Amniotic stem cell (primary cell): Measurements from ENCODE around the gene ACSM3.
"Not testable (repeated sequence)": the region's sequence is repeated elsewhere in the genome, so short reads cannot be mapped to it uniquely, and the experiment has no call there.

Source experiments
- DNase-seq: peaks from one replicate; lab custom pipeline; 2025; lab: John Stamatoyannopoulos, UW

Gene ACSM3, protein sequence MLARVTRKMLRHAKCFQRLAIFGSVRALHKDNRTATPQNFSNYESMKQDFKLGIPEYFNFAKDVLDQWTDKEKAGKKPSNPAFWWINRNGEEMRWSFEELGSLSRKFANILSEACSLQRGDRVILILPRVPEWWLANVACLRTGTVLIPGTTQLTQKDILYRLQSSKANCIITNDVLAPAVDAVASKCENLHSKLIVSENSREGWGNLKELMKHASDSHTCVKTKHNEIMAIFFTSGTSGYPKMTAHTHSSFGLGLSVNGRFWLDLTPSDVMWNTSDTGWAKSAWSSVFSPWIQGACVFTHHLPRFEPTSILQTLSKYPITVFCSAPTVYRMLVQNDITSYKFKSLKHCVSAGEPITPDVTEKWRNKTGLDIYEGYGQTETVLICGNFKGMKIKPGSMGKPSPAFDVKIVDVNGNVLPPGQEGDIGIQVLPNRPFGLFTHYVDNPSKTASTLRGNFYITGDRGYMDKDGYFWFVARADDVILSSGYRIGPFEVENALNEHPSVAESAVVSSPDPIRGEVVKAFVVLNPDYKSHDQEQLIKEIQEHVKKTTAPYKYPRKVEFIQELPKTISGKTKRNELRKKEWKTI

GRCh38 chr16:20763461-20764232 lies at the start of gene ACSM3:
ACSM3 (plus strand) TSS chr16:20764014; CDS start chr16:20770035, 6,021 bp downstream.
- peak; percentile 61 for DNase-seq

- DNase-seq, result not testable (repeated sequence)
These were observed 46.1 kb upstream of the ACSM3 start for GRCh38 chr16:20717718-20718117.

GRCh38 chr16:20720251-20720650 lies 43.6 kb upstream of the ACSM3 start:
- DNase-seq, result no peak

DNA sequence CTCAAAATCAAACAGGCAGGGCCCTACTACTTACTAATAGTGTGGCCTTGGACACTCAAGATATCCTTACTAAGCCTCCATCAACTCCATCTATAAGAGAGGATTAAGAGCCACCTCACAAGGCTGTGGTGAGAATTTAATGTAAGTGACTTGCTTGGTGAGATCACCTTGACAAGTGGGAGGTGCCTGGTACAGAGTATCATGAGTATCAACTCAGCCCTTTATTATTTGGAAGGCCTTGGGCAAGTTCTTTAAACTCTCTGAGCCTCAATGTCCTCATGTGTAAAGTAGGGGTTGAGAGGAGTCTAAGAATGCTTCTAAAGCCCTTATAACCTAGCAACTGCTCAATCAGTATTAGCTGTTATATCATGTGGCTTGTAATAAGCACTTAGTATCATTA lies 37.2 kb upstream of the ACSM3 start:
- no peak for DNase-seq

- no peak for DNase-seq
These were observed 36.6 kb upstream of the ACSM3 start for GRCh38 chr16:20727181-20727580.

DNA sequence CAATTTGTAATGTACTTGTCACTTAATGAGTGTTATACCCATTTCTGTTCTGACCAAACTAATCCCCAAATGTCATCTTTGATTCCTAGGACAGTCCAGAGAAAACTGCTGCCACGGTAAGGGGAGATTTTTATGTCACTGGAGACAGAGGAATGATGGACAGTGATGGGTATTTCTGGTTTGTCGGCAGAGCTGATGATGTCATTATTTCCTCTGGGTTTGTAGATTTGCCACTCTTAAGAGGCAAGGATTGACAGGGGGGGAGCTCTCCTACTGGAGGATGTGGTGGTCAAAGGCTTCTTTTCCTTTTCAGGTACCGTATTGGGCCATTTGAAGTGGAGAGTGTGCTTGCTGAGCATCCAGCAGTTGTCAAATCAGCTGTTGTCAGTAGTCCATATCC lies 34.7 kb upstream of the ACSM3 start:
- no peak for DNase-seq

- DNase-seq, result no peak
These were observed 29.8 kb upstream of the ACSM3 start for GRCh38 chr16:20734056-20734455.

DNA sequence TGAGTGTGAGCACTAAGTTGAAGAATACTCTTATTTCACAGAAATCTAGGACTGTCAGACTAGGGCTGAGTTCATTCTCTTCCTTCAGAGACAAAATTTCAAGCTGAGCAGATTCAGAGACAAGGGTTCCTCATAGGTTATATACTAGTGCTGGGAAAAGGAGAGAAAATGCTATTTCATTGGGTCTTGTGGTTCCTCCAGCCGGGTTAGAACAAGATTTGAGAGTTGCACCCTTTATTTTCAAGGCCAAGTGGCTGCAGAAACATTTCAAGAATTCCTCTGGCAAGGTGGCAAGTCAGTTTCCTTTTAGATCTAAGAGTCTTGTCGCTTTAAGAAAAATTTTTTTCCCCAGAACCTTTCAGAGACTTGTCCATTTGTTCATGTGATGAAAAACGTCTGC lies 29.0 kb upstream of the ACSM3 start:
- no peak for DNase-seq

DNA sequence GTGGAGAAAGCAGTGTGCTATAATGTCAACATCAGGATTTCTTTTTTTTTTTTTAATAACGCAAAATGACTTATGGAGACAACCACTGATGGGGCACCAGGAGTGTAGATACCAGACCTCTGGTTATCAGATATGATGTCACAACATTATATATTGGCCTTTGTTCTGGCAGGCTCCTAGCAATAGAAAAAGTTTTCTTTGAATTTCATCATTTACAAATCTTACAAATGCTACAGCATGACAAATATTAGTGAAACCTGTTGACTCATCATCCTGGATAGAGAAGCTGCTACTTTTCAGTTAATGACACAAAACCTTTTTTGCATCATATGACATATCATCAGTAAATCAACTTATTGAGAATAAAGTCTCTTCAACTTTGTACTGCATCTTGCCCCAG lies 28.3 kb upstream of the ACSM3 start:
- no peak for DNase-seq

DNA sequence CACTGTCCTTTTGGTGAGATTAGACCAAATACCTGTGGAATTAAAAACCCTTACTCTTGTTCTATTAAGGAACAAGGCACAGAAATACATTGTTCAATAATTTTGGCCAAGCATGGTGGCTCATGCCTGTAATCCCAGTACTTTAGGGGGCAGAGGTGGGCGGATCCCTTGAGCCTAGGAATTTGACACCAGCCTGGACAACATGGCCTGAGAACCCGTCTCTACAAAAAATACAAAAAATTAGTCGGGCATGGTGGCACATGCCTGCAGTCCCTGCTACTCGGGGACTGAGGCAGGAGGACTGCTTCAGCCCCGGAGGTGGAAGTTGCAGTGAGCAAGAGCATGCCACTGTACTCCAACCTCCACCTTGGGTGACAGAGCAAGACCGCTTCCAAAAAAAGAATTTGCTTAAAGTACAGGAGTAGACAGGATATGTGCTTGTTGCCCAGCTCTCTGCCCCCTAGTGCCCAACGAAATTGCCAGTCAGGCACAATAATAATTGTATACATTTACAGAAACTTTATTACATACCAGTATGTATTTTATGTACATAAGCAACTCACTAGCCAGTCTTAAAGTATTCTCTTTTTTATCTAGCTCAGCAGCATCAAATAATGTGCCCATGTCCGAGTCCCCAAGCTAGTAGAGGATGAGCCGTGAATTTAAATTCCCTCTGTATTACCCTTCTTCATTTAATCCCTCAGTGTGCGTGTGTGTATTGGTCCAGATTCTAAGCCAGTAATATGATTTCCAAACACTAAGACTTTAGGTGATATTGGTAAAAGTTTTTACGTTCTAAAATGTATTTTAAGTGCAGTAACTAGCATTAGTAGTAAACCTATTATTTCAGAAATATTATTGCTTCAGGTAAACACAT lies 23.6 kb upstream of the ACSM3 start:
- DNase-seq, result no peak

DNA sequence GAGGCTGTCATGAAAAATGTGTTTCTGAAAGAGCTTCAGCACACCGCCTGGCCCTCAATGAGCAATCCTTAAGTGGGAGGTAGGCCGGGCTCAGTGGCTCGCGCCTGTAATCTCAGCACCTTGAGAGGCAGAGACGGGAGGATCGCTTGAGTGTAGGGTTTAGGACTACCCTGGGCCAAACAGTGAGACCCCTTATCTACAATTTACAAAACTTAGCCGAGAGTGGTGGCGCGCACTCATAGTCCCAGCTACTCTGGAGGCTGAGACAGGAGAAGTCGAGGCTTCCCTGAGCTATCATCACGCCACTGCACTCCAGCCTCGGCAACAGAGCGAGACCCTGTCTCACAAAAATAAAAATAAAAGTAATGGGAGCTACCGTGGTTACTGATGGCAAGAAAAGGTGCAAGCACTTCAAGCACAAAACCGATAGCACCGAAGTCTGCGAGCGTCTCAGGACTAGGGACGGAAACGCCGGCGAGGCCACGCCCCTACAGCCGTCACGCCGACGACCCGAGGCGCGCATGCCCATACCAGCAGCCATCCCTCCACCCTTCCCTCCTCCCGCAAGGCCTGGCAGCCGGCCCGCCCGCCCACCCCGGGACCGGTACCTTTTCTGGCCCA lies 22.8 kb upstream of the ACSM3 start:
- DNase-seq, result peak; percentile 63

DNA sequence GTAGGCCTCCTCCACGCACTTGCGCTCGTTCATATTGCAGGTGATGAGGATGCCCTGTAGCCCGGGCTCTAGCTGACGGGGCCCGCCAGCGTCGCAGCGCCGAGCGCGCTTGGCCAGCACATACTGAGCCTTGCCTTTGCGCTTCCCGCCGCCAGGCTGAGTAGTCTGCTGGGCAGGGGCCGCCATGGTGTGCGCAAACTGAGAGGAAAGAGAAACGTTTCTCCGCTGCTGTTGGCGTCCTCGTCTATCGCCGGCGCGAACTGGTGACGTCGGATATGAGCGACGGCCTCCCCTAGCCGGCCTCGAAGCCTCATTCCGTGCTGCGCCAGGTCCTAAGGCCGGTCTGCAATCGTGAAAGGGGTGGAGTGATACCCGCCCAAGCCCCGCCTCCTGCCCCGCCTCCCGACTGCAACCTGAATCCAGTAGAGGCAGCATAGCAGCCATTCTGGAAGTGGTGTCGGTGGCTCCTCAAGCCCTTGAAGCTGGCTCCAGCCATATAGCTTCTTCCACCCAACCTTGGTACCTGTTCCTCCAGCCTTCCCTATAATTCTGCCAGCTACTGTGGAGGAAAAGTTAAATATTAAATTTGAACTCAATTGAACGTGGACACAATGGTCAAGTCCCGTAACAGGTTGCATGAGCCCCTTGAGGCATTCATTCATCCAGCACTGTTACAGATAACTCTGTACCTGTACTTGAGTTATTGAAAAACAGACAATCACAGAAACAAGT lies 22.1 kb upstream of the ACSM3 start, which contains the start of gene THUMPD1:
Gene THUMPD1, minus strand, starts transcription at position 265 of the 732 bp plus-strand sequence. Its CDS starts 79 bp downstream, at position 186.
- peak; percentile 92 for DNase-seq

- DNase-seq, result no peak
These were observed 20.2 kb upstream of the ACSM3 start for GRCh38 chr16:20743591-20743990.

- no peak for DNase-seq
These were observed 18.8 kb upstream of the ACSM3 start for GRCh38 chr16:20744922-20745440.

GRCh38 chr16:20746461-20746860 lies 17.4 kb upstream of the ACSM3 start:
- no peak for DNase-seq

- DNase-seq, result no peak
These were observed 16.6 kb upstream of the ACSM3 start for GRCh38 chr16:20747030-20747816.

GRCh38 chr16:20749474-20749873 lies 14.3 kb upstream of the ACSM3 start:
- no peak for DNase-seq

DNA sequence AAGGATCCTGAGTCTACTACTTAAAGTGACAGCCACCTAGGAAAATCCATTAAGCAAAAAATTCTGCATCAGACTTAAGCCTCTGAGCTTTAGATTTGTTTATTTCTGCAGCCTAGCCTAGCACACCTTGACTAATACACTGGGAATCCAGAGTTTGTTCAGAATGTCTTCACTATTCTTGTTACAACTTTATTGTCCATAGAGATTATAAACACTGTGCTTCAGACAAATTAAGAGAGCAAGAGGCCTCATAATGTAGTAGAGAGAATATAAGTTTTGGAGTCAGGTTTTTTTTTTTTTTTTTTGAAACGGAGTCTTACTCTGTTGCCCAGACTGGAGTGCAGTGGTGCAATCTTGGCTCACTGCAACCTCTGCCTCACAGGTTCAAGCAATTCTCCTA lies 13.3 kb upstream of the ACSM3 start:
- no peak for DNase-seq

- DNase-seq, result no peak
These were observed 10.1 kb upstream of the ACSM3 start for GRCh38 chr16:20753727-20754126.

GRCh38 chr16:20755238-20755637 lies 8.6 kb upstream of the ACSM3 start:
- DNase-seq, result no peak
